ENCODE data around the gene SLBP.

SLBP gene

DNA sequence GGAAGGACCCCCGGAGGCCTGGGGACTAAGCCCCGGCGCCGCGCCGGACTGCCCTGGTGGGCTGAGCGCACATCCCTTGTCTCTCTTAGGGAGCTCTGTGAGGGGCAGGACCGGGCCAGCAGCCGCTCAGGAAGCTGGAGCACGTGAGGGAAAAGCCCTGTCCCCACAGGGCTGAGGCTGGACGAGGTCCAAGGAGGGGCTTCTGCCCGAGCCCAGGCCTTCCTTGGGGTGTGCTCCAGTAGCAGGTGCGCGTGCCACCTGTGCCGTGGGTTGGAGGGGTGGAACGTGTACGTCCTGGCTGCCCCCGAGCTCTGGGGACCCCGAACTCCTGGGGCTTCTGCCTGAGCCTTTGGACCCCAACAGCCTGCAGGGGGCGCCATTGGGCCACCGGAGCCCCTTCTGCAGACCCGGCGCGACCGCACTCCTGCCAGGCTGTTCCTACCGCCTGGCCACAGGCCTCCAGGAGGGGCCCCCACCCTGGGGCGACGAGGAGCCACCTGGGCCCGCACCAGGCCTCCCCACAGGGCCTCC, 36.4 kb upstream of the SLBP start:
- Histone ChIP-seq H2AFZ (ENCODE audit: low read length, unreplicated experiment) (no peak overlapping the region), H3K4me1 (ENCODE audit: control insufficient read depth, insufficient read depth, low read length, unreplicated experiment) (peaks cover 3% of the 10 kb centered on the region), H3K36me3 (ENCODE audit: insufficient read depth, low read length) (no peaks in the 10 kb centered on the region), H3K27ac (ENCODE audit: low read depth, low read length) (no peak overlapping the region), H3K79me2 (ENCODE audit: control insufficient read depth, insufficient read depth, low read length, unreplicated experiment) (no peaks in the 10 kb centered on the region), H3K27me3 (ENCODE audit: insufficient read depth, low read length) (no peaks in the 10 kb centered on the region), H3K4me3 (ENCODE audit: low read depth, low read length) (no peak overlapping the region)

DNA sequence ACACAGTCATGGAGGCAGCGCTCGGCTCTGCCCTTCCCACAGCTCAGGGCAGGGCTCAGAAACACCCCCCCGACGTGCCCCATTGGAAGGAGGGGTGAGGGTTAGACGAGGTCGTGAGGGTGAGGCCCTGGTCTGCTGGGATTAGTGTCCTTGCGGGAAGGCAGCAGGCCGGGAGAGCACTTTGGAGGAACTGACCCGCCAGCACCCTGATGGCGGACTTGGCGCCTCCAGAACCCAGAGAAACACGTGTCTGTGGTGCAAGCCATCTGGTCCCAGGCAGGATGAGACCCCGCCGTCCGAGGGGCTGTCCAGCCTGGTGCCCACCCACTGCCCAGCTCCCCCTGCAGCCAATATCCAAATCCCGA, 35.5 kb upstream of the SLBP start:
- no peak overlapping the region for H3K27ac ChIP-seq (ENCODE audit: low read depth, low read length)
- H3K27me3 ChIP-seq (ENCODE audit: insufficient read depth, low read length): no peaks in the 10 kb centered on the region
- H2AFZ ChIP-seq (ENCODE audit: low read length, unreplicated experiment): no peak overlapping the region
- H3K4me1 ChIP-seq (ENCODE audit: control insufficient read depth, insufficient read depth, low read length, unreplicated experiment): peaks cover 3% of the 10 kb centered on the region
- no peaks in the 10 kb centered on the region for H3K36me3 ChIP-seq (ENCODE audit: insufficient read depth, low read length)
- no peak overlapping the region for H3K4me3 ChIP-seq (ENCODE audit: low read depth, low read length)
- no peaks in the 10 kb centered on the region for H3K79me2 ChIP-seq (ENCODE audit: control insufficient read depth, insufficient read depth, low read length, unreplicated experiment)

DNA sequence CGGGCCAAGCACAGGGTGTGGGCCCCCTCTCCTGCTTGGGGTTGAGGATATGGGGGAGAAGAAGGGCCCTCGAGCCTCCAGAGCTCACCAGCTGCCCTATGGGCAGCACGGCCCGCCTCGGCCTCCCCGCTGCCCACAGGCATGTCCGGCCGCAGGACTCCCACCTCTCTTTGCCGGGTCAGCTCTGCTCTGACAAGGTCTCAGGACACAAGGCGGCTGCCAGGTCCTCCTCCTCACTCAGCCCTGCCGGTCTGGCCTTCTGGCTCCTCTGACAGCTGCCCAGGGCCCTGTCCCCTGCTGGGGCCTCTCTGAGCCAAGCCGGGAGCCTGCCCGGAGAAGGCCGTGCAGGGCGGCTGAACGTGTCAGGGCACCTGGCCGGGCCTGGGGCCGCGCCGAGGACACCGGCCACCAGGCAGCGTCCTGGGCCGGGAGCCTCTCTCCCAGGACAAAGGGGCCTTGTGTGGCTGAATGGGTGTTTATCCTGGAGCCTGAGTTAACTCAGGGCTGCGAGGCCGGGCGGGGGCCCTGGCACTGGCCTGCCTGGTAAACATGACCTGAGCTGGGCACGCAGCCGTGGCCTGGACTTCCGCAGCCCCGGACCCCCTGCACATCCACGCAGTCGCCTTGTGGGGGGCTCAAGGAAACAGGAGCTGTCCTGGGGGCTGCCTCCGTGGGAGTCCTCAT, 34.9 kb upstream of the SLBP start:
- no peaks in the 10 kb centered on the region for H3K79me2 ChIP-seq (ENCODE audit: control insufficient read depth, insufficient read depth, low read length, unreplicated experiment)
- H3K4me1 ChIP-seq (ENCODE audit: control insufficient read depth, insufficient read depth, low read length, unreplicated experiment): peaks cover 3% of the 10 kb centered on the region
- no peak overlapping the region for H3K27ac ChIP-seq (ENCODE audit: low read depth, low read length)
- H3K27me3 ChIP-seq (ENCODE audit: insufficient read depth, low read length): no peaks in the 10 kb centered on the region
- H3K4me3 ChIP-seq (ENCODE audit: low read depth, low read length): no peak overlapping the region
- no peak overlapping the region for H2AFZ ChIP-seq (ENCODE audit: low read length, unreplicated experiment)
- H3K36me3 ChIP-seq (ENCODE audit: insufficient read depth, low read length): no peaks in the 10 kb centered on the region

DNA sequence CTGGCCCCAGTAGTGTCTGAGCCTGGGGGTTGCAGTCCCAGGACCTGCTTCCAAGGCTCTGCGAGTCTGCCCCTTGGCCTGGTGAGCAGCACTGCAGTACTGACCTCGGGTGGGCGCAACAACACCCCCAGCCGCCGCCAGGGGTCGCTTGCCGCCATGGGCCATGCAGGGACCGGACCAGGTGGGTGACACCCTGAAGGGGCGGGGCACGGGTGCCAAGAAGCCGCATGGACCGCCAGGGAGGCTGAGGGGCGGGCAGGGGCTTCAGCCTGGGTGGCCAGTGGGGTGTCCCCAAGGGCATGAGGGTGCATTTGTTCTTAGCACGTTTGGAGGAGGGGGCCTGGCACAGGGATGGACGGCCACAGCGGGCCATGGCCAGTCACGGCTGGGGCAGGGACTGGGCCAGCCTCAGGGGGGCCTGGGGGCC, 34.2 kb upstream of the SLBP start:
- H3K27me3 ChIP-seq (ENCODE audit: insufficient read depth, low read length): no peaks in the 10 kb centered on the region
- no peaks in the 10 kb centered on the region for H3K36me3 ChIP-seq (ENCODE audit: insufficient read depth, low read length)
- H2AFZ ChIP-seq (ENCODE audit: low read length, unreplicated experiment): no peak overlapping the region
- H3K27ac ChIP-seq (ENCODE audit: low read depth, low read length): no peak overlapping the region
- peaks cover 3% of the 10 kb centered on the region for H3K4me1 ChIP-seq (ENCODE audit: control insufficient read depth, insufficient read depth, low read length, unreplicated experiment)
- no peak overlapping the region for H3K4me3 ChIP-seq (ENCODE audit: low read depth, low read length)
- no peaks in the 10 kb centered on the region for H3K79me2 ChIP-seq (ENCODE audit: control insufficient read depth, insufficient read depth, low read length, unreplicated experiment)

DNA sequence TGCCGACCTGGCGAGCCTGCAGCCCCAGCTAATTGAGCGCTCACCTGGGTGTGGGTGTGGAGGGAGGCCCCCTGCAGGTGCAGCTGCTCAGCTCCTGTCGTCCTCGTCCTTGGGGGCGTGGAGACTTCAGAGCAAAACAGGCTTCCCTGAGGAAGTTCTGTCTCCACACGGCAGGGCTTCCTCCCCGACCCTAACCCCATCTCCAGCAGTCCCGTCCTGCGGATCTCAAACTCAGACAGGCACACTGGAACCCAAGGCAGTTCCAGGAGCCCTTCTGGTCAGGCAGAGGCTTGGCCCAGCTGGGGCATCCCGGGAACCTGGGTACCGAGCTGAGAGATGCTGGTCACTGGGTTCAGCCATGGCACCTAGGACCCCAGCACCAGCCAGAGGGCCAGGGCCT, 33.6 kb upstream of the SLBP start:
- Histone ChIP-seq H3K27me3 (ENCODE audit: insufficient read depth, low read length) (no peaks in the 10 kb centered on the region), H3K4me3 (ENCODE audit: low read depth, low read length) (no peak overlapping the region), H3K79me2 (ENCODE audit: control insufficient read depth, insufficient read depth, low read length, unreplicated experiment) (no peaks in the 10 kb centered on the region), H3K27ac (ENCODE audit: low read depth, low read length) (no peak overlapping the region), H3K4me1 (ENCODE audit: control insufficient read depth, insufficient read depth, low read length, unreplicated experiment) (peaks cover 3% of the 10 kb centered on the region), H2AFZ (ENCODE audit: low read length, unreplicated experiment) (no peak overlapping the region), H3K36me3 (ENCODE audit: insufficient read depth, low read length) (no peaks in the 10 kb centered on the region)

DNA sequence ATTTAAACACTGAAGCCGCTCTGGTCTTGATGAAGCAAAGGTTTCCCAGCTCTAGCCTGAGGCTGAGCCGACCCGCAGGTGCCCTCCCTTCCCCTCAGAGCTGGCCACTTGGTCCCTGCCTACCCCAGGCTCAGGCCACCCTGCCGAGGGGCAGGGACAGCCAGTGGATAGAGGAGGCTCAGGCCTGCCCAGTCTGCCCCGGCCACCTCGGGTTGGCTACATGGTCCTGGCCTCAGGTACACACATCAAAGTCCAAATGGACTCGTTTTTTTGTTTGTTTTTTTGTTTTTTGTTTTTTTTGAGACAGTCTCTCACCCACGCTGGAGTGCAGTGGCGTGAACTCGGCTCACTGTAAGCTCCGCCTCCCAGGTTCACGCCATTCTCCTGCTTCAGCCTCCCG, 33.0 kb upstream of the SLBP start:
- Histone ChIP-seq H3K4me1 (ENCODE audit: control insufficient read depth, insufficient read depth, low read length, unreplicated experiment) (peaks cover 3% of the 10 kb centered on the region), H3K4me3 (ENCODE audit: low read depth, low read length) (no peak overlapping the region), H2AFZ (ENCODE audit: low read length, unreplicated experiment) (no peak overlapping the region), H3K36me3 (ENCODE audit: insufficient read depth, low read length) (0 out of 2 replicates have a peak, but pooled peaks cover under 1% of the 10 kb centered on the region), H3K79me2 (ENCODE audit: control insufficient read depth, insufficient read depth, low read length, unreplicated experiment) (no peaks in the 10 kb centered on the region), H3K27me3 (ENCODE audit: insufficient read depth, low read length) (no peaks in the 10 kb centered on the region), H3K27ac (ENCODE audit: low read depth, low read length) (no peak overlapping the region)

DNA sequence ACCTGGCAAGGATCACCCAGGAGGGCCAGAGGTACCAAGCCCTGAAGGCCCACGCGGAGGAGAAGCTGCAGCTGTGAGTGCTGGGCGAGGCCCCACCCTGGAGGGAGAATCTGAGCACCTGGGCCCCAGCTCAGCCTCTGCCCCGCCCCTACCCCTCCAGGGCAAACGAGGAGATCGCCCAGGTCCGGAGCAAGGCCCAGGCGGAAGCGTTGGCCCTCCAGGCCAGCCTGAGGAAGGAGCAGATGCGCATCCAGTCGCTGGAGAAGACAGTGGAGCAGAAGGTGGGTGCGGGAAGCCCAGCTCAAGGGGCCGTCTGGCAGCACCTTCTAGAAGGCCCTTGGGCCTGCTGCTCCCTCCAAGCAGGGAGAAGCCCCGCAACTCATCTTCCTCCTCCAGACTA, 32.4 kb upstream of the SLBP start:
- H2AFZ ChIP-seq (ENCODE audit: low read length, unreplicated experiment): no peak overlapping the region
- no peak overlapping the region for H3K4me3 ChIP-seq (ENCODE audit: low read depth, low read length)
- no peak overlapping the region for H3K27ac ChIP-seq (ENCODE audit: low read depth, low read length)
- H3K36me3 ChIP-seq (ENCODE audit: insufficient read depth, low read length): 0 out of 2 replicates have a peak, but pooled peaks cover 3% of the 10 kb centered on the region
- no peaks in the 10 kb centered on the region for H3K79me2 ChIP-seq (ENCODE audit: control insufficient read depth, insufficient read depth, low read length, unreplicated experiment)
- peaks cover 3% of the 10 kb centered on the region for H3K4me1 ChIP-seq (ENCODE audit: control insufficient read depth, insufficient read depth, low read length, unreplicated experiment)
- H3K27me3 ChIP-seq (ENCODE audit: insufficient read depth, low read length): no peaks in the 10 kb centered on the region

DNA sequence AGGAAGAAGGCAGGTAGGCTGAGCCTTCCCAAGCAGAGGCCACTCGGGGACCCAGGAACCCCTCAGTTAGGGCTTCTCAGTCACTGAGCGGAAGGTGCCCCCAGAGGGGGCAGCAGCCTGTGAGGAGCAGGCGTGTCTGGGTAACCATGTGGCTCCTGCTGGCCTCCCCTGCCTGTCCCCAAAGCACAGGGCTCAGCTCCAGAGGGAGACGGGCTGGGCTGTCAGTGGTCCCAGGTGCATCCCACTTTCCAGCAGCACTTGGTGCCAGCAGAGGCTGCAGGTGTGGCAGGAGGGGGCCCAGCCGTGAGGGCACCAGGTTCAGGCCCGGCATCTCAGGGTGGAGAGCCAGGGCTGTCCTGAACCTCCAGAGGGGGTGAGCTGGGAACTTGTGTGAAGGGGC, 31.9 kb upstream of the SLBP start:
- peaks cover 8% of the 10 kb centered on the region; the same call in 1 of the 2 replicates for H3K36me3 ChIP-seq (ENCODE audit: insufficient read depth, low read length)

DNA sequence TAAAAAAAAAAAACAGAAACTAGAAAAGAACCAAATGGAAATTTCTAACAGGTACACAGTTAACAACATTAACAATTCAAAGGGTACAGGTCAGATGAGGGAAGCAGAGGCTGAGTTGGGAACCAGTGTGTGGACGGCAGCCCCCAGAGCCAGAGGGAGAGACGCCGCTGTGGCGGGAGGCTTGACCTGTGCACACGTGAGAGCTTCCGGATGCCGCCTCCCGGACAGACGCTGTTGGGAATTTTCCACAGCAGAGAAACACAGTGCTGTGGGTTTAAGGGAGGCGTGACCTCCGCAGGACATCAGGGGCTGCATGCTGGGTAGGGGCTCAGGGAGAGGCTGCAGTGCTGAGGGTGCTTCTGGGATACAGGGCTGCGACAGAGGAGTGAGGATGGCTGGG, 31.4 kb upstream of the SLBP start:
- H3K27ac ChIP-seq (ENCODE audit: low read depth, low read length): no peak overlapping the region
- H3K27me3 ChIP-seq (ENCODE audit: insufficient read depth, low read length): no peaks in the 10 kb centered on the region
- no peaks in the 10 kb centered on the region for H3K79me2 ChIP-seq (ENCODE audit: control insufficient read depth, insufficient read depth, low read length, unreplicated experiment)
- peaks cover 3% of the 10 kb centered on the region for H3K4me1 ChIP-seq (ENCODE audit: control insufficient read depth, insufficient read depth, low read length, unreplicated experiment)
- H2AFZ ChIP-seq (ENCODE audit: low read length, unreplicated experiment): no peak overlapping the region
- H3K4me3 ChIP-seq (ENCODE audit: low read depth, low read length): no peak overlapping the region
- peaks cover 10% of the 10 kb centered on the region; the same call in 1 of the 2 replicates for H3K36me3 ChIP-seq (ENCODE audit: insufficient read depth, low read length)

More for the DNA sequence above, 31.9 kb upstream of the SLBP start:
- H3K79me2 ChIP-seq (ENCODE audit: control insufficient read depth, insufficient read depth, low read length, unreplicated experiment): no peaks in the 10 kb centered on the region
- H3K4me1 ChIP-seq (ENCODE audit: control insufficient read depth, insufficient read depth, low read length, unreplicated experiment): peaks cover 3% of the 10 kb centered on the region
- no peak overlapping the region for H3K27ac ChIP-seq (ENCODE audit: low read depth, low read length)
- no peak overlapping the region for H3K4me3 ChIP-seq (ENCODE audit: low read depth, low read length)
- no peak overlapping the region for H2AFZ ChIP-seq (ENCODE audit: low read length, unreplicated experiment)
- H3K27me3 ChIP-seq (ENCODE audit: insufficient read depth, low read length): no peaks in the 10 kb centered on the region

DNA sequence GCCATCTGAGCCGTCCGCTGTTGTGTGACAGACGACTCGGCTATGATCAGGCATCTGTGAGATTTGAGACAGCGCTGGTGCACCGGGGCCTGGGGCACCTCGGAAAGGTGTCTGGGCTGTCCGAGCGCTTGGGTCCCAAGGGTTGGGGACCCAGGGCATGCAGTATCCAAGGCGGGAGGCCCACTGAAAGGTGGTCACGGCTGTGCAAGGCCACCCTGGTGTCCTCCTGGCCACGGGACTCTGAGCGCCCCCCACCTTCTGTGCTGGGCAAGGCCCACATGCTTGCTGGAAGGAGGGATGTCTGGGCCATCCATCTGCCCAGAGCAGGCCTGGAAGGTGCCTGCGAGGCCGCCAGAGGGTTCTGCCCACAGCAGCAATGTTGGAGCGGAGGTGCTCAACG, 29.1 kb upstream of the SLBP start:
- no peaks in the 10 kb centered on the region for H3K4me1 ChIP-seq (ENCODE audit: control insufficient read depth, insufficient read depth, low read length, unreplicated experiment)
- no peak overlapping the region for H2AFZ ChIP-seq (ENCODE audit: low read length, unreplicated experiment)
- H3K79me2 ChIP-seq (ENCODE audit: control insufficient read depth, insufficient read depth, low read length, unreplicated experiment): no peaks in the 10 kb centered on the region
- peaks cover 32% of the 10 kb centered on the region for H3K36me3 ChIP-seq (ENCODE audit: insufficient read depth, low read length)
- no peak overlapping the region for H3K4me3 ChIP-seq (ENCODE audit: low read depth, low read length)
- H3K27me3 ChIP-seq (ENCODE audit: insufficient read depth, low read length): no peaks in the 10 kb centered on the region
- H3K27ac ChIP-seq (ENCODE audit: low read depth, low read length): no peak overlapping the region

DNA sequence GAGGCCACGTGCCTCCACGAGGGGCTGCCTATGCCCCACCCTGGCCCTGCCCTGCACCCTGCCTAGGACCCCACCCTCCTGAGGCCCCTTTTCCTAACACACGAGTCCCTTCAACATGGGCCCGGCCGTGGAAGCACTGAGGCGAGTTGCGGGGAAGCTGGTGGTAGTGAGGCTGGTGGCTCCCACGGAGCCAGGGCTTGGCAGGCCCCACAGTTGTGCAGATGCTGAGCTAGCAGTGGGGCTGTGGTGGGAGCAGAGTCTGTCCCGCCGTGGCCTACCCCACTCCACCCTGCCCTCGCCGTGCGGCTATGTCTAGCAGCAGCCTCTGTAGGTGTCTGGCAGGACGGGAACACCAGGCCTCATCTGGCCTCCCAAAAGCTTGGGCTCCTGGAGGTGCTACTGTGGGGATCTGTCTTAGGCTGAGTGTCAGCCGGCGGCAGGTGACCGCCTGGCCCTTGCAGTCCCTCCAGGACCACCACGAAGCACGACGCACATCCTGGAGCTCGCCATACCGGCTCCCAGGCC, 28.0 kb upstream of the SLBP start:
- no peaks in the 10 kb centered on the region for H3K27me3 ChIP-seq (ENCODE audit: insufficient read depth, low read length)
- no peaks in the 10 kb centered on the region for H3K4me1 ChIP-seq (ENCODE audit: control insufficient read depth, insufficient read depth, low read length, unreplicated experiment)
- H3K79me2 ChIP-seq (ENCODE audit: control insufficient read depth, insufficient read depth, low read length, unreplicated experiment): no peaks in the 10 kb centered on the region
- no peak overlapping the region for H3K27ac ChIP-seq (ENCODE audit: low read depth, low read length)
- no peak overlapping the region for H3K4me3 ChIP-seq (ENCODE audit: low read depth, low read length)
- peaks cover 41% of the 10 kb centered on the region for H3K36me3 ChIP-seq (ENCODE audit: insufficient read depth, low read length)
- H2AFZ ChIP-seq (ENCODE audit: low read length, unreplicated experiment): no peak overlapping the region
